KBM-7 (cell line): Measurements from ENCODE around the gene CYP2R1.

ENCODE experiments used
- DNase-seq: peaks from one replicate; pipeline ENCODE4 v3.0.0-alpha.2; 2015
- in situ Hi-C: fragments of 300-500 bp; cut with MboI; formaldehyde crosslinking; loops from 2 replicates; pipeline ENCODE4 v1.14.3; 2020; ENCODE audit warnings: low sequenced_read_pairs, low pct_unique_long_range_greater_than_20kb, mixed read lengths

Gene CYP2R1

DNA sequence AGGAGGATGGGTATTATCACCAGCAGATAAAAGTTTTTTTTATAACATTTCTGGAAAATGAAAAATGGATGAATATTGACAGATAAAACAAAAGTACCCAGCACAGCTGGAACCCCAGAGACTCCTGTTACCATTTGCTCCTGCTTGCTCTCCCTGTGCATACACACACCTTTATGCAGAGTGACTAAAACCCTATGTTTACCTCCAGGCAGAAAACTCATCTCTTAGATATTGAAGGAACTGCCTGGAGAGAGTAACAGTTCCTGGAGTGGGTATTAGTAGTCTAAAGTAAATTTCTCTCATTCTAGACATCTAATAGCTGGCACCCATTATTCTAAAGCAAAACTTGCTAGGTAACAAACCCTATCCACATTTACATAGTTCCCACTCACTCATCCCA, 38.0 kb downstream of the CYP2R1 start:
- DNase-seq: no peak
- in situ Hi-C loops: no loop called here

DNA sequence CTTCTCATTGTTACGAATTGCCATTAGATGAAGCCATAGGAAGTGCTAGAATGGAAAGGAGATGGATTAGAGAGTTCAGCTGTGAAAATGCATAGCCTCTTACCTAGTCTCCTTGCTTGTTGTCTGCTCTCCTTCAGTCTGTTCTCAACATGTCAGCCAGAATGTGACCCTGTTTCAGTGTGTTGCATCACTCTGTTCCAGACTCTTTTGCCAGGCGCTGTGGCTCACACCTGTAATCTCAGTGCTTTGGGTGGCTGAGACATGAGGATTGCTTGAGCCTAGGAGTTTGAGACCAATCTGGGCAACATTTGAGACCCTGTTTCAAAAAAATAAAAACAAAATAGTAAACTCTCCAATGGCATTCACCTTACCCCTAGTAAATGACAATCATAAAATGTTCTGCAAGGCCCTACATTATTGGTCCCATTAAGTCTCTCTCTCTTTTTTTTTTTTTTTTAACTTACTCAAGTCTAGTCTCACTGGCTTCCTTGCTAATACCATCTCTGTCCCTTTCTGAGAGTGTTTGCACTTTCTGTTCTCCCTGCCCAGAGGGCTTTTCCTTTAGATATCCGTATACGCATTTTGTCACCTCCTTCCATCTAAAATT, 39.4 kb downstream of the CYP2R1 start:
- DNase-seq: no peak
- in situ Hi-C loops: no loop called here

DNA sequence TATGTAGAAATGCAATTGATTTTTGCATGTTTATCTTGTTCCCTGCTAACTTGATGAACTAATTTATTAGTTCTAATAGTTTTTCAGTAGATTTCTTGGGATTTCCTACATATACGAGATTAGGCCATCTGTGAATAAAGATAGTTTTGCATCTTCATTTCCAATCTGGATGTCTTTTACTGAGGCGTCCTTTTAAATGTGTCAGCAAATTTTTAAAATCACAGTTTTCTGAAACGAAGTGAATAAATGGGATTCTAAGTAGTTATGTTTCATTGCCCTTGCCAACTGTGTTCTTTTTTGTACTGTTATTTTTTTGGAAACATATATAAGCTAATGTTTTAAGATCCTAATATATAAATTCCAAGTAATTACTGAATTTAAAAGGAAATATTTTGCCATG, 50.0 kb downstream of the CYP2R1 start:
- DNase-seq: no peak
- in situ Hi-C loops: no loop called here

GRCh38 chr11:14835496-14836492, 56.2 kb downstream of the CYP2R1 start:
- no peak for DNase-seq

More at GRCh38 chr11:14835496-14836492, 56.2 kb downstream of the CYP2R1 start:
- in situ Hi-C loops: no loop called here
